NCI-H2196 (cell line): ENCODE measurements around the gene SPC24.
A peak's percentile ranks its signal among the peaks of the same experiment; 100 is the strongest.

Source experiments
- DNase-seq: peaks from one replicate; lab custom pipeline; 2025; ENCODE audit not compliant: unreplicated experiment; lab: John Stamatoyannopoulos, UW

The SPC24 gene

GRCh38 chr19:11155373-11156120 is at the start of gene SPC24:
Gene SPC24 (minus strand): TSS chr19:11155782. CDS start chr19:11155776, 6 bp downstream.
- DNase-seq, result peak; percentile 96

GRCh38 chr19:11204943-11205349 is 49.4 kb upstream of the SPC24 start:
- DNase-seq, result no peak

GRCh38 chr19:11204076-11204602 is 48.6 kb upstream of the SPC24 start:
- no peak for DNase-seq

GRCh38 chr19:11203194-11204075 is 47.9 kb upstream of the SPC24 start:
- peak; percentile 50 for DNase-seq

- DNase-seq, result no peak
Observed at GRCh38 chr19:11202488-11203193, 47.1 kb upstream of the SPC24 start.

- no peak for DNase-seq
Observed at GRCh38 chr19:11201791-11202190, 46.2 kb upstream of the SPC24 start.

- DNase-seq, result no peak
Observed at GRCh38 chr19:11200931-11201330, 45.3 kb upstream of the SPC24 start.

- no peak for DNase-seq
Observed at GRCh38 chr19:11200015-11200574, 44.5 kb upstream of the SPC24 start.

GRCh38 chr19:11199517-11199916 is 43.9 kb upstream of the SPC24 start:
- DNase-seq, result no peak

GRCh38 chr19:11198769-11199424 is 43.3 kb upstream of the SPC24 start:
- no peak for DNase-seq

GRCh38 chr19:11198175-11198534 is 42.6 kb upstream of the SPC24 start:
- no peak for DNase-seq

GRCh38 chr19:11197291-11198174 is 42.0 kb upstream of the SPC24 start, which contains the start of gene KANK2:
Gene KANK2 (minus strand): TSS chr19:11197545. CDS start chr19:11194511, 3,034 bp downstream.
- peak; percentile 93 for DNase-seq

- DNase-seq, result peak; percentile 16
Observed at GRCh38 chr19:11196406-11197287, 41.1 kb upstream of the SPC24 start.

GRCh38 chr19:11195681-11196080 is 40.1 kb upstream of the SPC24 start:
- no peak for DNase-seq

- DNase-seq, result no peak
Observed at GRCh38 chr19:11194656-11195558, 39.3 kb upstream of the SPC24 start.

GRCh38 chr19:11194173-11194572 is 38.6 kb upstream of the SPC24 start:
- DNase-seq, result no peak
